ENCODE results near the gene CCDC127.

The CCDC127 gene

DNA sequence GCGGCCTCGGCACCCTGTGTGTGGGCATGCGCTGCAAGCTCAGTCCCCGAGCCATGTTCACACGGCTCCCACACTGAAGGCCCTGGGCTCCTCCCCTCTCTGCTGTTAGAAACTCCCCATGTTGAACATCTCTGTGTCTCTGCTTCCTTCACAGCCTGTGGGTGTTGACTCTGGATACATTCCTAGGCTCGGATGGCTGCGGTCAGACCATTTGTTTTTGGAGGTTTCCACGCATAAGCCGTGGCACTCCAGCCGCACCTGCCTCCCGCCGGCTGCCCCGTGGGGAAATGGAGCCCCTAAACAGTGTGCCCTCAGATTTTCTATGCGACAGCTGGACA is 57.8 kb downstream of the CCDC127 start:
- Histone ChIP-seq H3K79me2 (ENCODE audit: control insufficient read depth, low read length) (no peaks in the 10 kb centered on the region), H4K20me1 (ENCODE audit: control insufficient read depth, insufficient read depth, low read depth, low read length) (no peaks in the 10 kb centered on the region), H3K27ac (ENCODE audit: low read depth, low read length) (no peak overlapping the region), H3K4me1 (ENCODE audit: control insufficient read depth, low read length) (no peaks in the 10 kb centered on the region), H3K27me3 (ENCODE audit: control insufficient read depth, low read length) (no peaks in the 10 kb centered on the region), H3K9me2 (replicated peaks; ENCODE audit: control insufficient read depth, low read length) (no peaks in the 10 kb centered on the region), H3F3A (ENCODE audit: control insufficient read depth, insufficient read depth) (no peaks in the 10 kb centered on the region), H3K4me3 (ENCODE audit: low read length) (no peak overlapping the region), H3K4me2 (ENCODE audit: low read length) (no peak overlapping the region), H3K9me3 (ENCODE audit: control insufficient read depth, insufficient read depth, low read length) (no peaks in the 10 kb centered on the region), H3K36me3 (ENCODE audit: control insufficient read depth, low read length) (no peaks in the 10 kb centered on the region)
- TF ChIP-seq, protein P1, sequence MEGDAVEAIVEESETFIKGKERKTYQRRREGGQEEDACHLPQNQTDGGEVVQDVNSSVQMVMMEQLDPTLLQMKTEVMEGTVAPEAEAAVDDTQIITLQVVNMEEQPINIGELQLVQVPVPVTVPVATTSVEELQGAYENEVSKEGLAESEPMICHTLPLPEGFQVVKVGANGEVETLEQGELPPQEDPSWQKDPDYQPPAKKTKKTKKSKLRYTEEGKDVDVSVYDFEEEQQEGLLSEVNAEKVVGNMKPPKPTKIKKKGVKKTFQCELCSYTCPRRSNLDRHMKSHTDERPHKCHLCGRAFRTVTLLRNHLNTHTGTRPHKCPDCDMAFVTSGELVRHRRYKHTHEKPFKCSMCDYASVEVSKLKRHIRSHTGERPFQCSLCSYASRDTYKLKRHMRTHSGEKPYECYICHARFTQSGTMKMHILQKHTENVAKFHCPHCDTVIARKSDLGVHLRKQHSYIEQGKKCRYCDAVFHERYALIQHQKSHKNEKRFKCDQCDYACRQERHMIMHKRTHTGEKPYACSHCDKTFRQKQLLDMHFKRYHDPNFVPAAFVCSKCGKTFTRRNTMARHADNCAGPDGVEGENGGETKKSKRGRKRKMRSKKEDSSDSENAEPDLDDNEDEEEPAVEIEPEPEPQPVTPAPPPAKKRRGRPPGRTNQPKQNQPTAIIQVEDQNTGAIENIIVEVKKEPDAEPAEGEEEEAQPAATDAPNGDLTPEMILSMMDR (IDR thresholded peaks at IDR 0.05; ENCODE audit: low read depth, low read length, poor library complexity, severe bottlenecking) = no peak
- TF ChIP-seq EZH2phosphoT487 (IDR thresholded peaks at IDR 0.05; ENCODE audit: borderline replicate concordance, low read length) = no peak

DNA sequence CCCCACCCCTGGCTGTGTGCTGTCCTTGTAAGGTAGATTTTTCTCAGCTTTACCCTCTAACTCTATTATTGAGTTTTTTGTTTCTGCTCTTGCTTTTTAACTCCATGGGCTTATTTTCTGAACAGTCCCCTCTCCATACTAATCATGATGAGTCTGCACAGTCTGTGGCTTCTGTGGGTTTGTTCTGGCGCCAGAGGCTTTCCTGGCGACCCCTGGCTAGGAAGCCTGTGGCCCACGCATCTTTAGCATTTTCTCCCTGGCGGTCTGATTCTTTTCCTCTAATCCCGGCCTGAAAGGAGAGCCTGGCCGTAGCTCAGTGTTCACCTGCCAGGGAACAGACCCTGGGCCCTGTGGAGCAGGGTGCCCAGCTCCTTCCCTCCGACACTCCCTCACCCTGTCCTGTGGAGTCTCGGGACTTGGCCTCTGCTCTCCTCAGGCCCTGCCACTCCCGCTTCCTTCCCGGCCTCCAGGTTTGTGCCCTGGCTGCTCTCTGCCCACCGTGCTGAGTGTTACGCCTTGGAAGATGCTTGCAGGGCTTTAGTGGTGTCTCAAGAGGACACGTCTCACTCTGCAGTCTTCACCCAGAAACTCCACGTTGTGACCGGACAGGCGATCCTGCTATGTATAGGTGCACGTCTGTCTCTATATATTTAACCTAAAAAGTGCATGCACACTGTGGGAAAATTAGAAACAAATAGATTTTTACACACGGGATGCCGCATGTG is 58.3 kb downstream of the CCDC127 start:
- Histone ChIP-seq H3K79me2 (ENCODE audit: control insufficient read depth, low read length) (no peaks in the 10 kb centered on the region), H3K27ac (ENCODE audit: low read depth, low read length) (no peak overlapping the region), H3K4me1 (ENCODE audit: control insufficient read depth, low read length) (no peaks in the 10 kb centered on the region), H3K4me3 (ENCODE audit: low read length) (no peak overlapping the region), H4K20me1 (ENCODE audit: control insufficient read depth, insufficient read depth, low read depth, low read length) (no peaks in the 10 kb centered on the region), H3K36me3 (ENCODE audit: control insufficient read depth, low read length) (no peaks in the 10 kb centered on the region), H3K27me3 (ENCODE audit: control insufficient read depth, low read length) (no peaks in the 10 kb centered on the region), H3K4me2 (ENCODE audit: low read length) (no peak overlapping the region), H3K9me2 (replicated peaks; ENCODE audit: control insufficient read depth, low read length) (no peaks in the 10 kb centered on the region), H3F3A (ENCODE audit: control insufficient read depth, insufficient read depth) (no peaks in the 10 kb centered on the region), H3K9me3 (ENCODE audit: control insufficient read depth, insufficient read depth, low read length) (no peaks in the 10 kb centered on the region)
- no peak for TF ChIP-seq EZH2phosphoT487 (IDR thresholded peaks at IDR 0.05; ENCODE audit: borderline replicate concordance, low read length)
- TF ChIP-seq, protein P1 (IDR thresholded peaks at IDR 0.05; ENCODE audit: low read depth, low read length, poor library complexity, severe bottlenecking) = no peak

DNA sequence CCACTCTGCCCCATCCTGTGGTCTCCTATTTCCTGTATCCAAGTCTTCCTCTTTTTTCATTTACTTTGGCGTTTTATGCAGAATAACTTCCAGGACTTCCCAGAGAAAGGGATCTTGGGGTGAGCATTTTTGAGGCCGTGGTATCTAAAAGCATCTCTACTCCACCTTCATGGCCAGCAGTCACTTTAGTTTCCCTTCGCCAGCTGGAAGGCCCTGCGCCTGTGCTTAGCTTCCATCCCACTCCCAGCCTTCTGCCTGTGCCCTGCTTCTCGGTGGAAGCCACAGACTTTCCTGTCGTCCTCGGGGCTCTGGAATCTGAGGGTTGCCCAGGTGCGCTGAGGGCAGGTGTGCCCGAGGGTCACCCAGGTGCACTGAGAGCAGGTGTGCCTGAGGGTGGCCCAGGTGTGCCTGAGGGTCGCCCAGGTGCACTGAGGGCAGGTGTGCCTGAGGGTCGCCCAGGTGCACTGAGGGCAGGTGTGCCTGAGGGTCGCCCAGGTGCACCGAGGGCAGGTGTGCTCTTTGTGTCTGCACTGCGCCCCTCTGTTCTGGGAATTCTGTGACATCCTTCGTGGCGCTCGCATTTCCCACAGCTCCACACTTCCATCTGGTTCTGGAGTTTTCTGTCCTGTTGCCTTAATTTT is 59.0 kb downstream of the CCDC127 start:
- Histone ChIP-seq H3K36me3 (ENCODE audit: control insufficient read depth, low read length) (no peaks in the 10 kb centered on the region), H3K9me2 (replicated peaks; ENCODE audit: control insufficient read depth, low read length) (no peaks in the 10 kb centered on the region), H3F3A (ENCODE audit: control insufficient read depth, insufficient read depth) (no peaks in the 10 kb centered on the region), H3K79me2 (ENCODE audit: control insufficient read depth, low read length) (no peaks in the 10 kb centered on the region), H3K4me2 (ENCODE audit: low read length) (no peak overlapping the region), H3K9me3 (ENCODE audit: control insufficient read depth, insufficient read depth, low read length) (no peaks in the 10 kb centered on the region), H3K27me3 (ENCODE audit: control insufficient read depth, low read length) (no peaks in the 10 kb centered on the region), H4K20me1 (ENCODE audit: control insufficient read depth, insufficient read depth, low read depth, low read length) (no peaks in the 10 kb centered on the region), H3K4me3 (ENCODE audit: low read length) (no peak overlapping the region), H3K27ac (ENCODE audit: low read depth, low read length) (no peak overlapping the region), H3K4me1 (ENCODE audit: control insufficient read depth, low read length) (no peaks in the 10 kb centered on the region)
- TF ChIP-seq, protein P1 (IDR thresholded peaks at IDR 0.05; ENCODE audit: low read depth, low read length, poor library complexity, severe bottlenecking) = no peak
- no peak for TF ChIP-seq EZH2phosphoT487 (IDR thresholded peaks at IDR 0.05; ENCODE audit: borderline replicate concordance, low read length)

All from DOHH2 (cell line).